Measurements from ENCODE around the gene COQ5.
A peak's percentile ranks its signal among the peaks of the same experiment; 100 is the strongest.

Gene COQ5

GRCh38 chr12:120472521-120472920 is 56.4 kb downstream of the COQ5 start:
- DNase-seq (ENCODE audit: low read depth) = no peak
- no peak overlapping the region for H3K4me3 ChIP-seq (ENCODE audit: low read depth, low read length)
- TF ChIP-seq CTCF (conservative IDR thresholded peaks at IDR 0.05; ENCODE audit: low read depth, low read length) = no peak

GRCh38 chr12:120470150-120470784 is 58.7 kb downstream of the COQ5 start:
- DNase-seq (ENCODE audit: low read depth) = peak; percentile 44

GRCh38 chr12:120469450-120470149 is 59.4 kb downstream of the COQ5 start, which contains the start of gene SRSF9:
Gene SRSF9, minus strand, starts transcription at chr12:120469748. Its CDS starts 139 bp downstream, at chr12:120469609.
- peak; percentile 98 for DNase-seq (ENCODE audit: low read depth)
- TF ChIP-seq CTCF (conservative IDR thresholded peaks at IDR 0.05; ENCODE audit: low read depth, low read length) = peak; percentile 79
- peak within 1 kb of the TSS; percentile 92 for H3K4me3 ChIP-seq (ENCODE audit: low read depth, low read length)

More at GRCh38 chr12:120470150-120470784, 58.7 kb downstream of the COQ5 start:
- TF ChIP-seq CTCF (conservative IDR thresholded peaks at IDR 0.05; ENCODE audit: low read depth, low read length) = no peak
- peak overlapping the region; percentile 92 for H3K4me3 ChIP-seq (ENCODE audit: low read depth, low read length)

GRCh38 chr12:120468821-120469449 is 60.0 kb downstream of the COQ5 start:
- peak overlapping the region; percentile 92 for H3K4me3 ChIP-seq (ENCODE audit: low read depth, low read length)
- DNase-seq (ENCODE audit: low read depth) = no peak
- TF ChIP-seq CTCF (conservative IDR thresholded peaks at IDR 0.05; ENCODE audit: low read depth, low read length) = peak; percentile 14

GRCh38 chr12:120468325-120468820 is 60.6 kb downstream of the COQ5 start:
- no peak for TF ChIP-seq CTCF (conservative IDR thresholded peaks at IDR 0.05; ENCODE audit: low read depth, low read length)
- DNase-seq (ENCODE audit: low read depth) = peak; percentile 76

GRCh38 chr12:120467439-120467838 is 61.5 kb downstream of the COQ5 start:
- TF ChIP-seq CTCF (conservative IDR thresholded peaks at IDR 0.05; ENCODE audit: low read depth, low read length) = no peak
- no peak for DNase-seq (ENCODE audit: low read depth)
- no peak overlapping the region for H3K4me3 ChIP-seq (ENCODE audit: low read depth, low read length)

More at GRCh38 chr12:120468325-120468820, 60.6 kb downstream of the COQ5 start:
- H3K4me3 ChIP-seq (ENCODE audit: low read depth, low read length) = peak overlapping the region; percentile 92

Data from choroid plexus epithelial cell (primary cell).